Thyroid gland (tissue), 4 donors: ENCODE data around the gene CD300LG.

Experiments used
- POLR2A ChIP-seq, 2 donors: fragments of 450-650 bp; IDR thresholded peaks; one replicate each; pipeline ENCODE4 v1.6.1; 2017; ENCODE audit warnings: antibody characterized with exemption in 2 of 2, mild to moderate bottlenecking in 2 of 2, moderate library complexity in 1 of 2
- TF ChIP-seq, protein P1 (sequence below), 6 experiments: fragments of 200-600 bp in 3 of 6; fragments of 450-650 bp in 3 of 6; sonication (generic) in 3 of 6; IDR thresholded peaks; one replicate each; pipeline ENCODE4 v1.5.1; 2016 to 2019; ENCODE audit warnings: antibody characterized with exemption in 6 of 6, mild to moderate bottlenecking in 2 of 6, inconsistent platforms in 1 of 6, moderate library complexity in 1 of 6

DNA sequence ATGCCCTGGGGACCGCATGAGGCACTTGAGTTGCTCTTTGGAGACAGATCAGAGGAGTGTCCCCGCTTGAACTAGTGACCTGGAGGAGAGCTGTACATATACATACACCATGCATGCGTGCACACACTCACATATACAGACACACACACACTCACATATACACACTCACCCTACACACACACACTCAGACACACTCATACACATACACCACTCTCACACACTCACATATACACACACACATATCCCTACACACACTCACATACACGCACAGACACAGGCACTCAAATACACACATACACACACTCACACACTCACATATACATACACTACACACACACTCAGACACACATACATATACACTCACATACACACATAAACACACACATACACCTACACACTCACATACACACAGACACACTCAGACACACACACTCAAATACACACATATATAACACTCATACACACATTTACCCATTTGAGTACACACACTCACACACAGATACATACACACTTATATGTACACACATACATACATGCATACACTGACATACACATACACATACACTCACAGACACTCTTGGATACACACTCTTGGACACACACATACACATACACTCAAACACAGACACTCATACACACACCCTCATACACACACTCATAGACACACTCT lies 65.8 kb downstream of the CD300LG start:
- no peak for TF ChIP-seq POLR2A (IDR thresholded peaks at IDR 0.05)
- TF ChIP-seq, protein P1, sequence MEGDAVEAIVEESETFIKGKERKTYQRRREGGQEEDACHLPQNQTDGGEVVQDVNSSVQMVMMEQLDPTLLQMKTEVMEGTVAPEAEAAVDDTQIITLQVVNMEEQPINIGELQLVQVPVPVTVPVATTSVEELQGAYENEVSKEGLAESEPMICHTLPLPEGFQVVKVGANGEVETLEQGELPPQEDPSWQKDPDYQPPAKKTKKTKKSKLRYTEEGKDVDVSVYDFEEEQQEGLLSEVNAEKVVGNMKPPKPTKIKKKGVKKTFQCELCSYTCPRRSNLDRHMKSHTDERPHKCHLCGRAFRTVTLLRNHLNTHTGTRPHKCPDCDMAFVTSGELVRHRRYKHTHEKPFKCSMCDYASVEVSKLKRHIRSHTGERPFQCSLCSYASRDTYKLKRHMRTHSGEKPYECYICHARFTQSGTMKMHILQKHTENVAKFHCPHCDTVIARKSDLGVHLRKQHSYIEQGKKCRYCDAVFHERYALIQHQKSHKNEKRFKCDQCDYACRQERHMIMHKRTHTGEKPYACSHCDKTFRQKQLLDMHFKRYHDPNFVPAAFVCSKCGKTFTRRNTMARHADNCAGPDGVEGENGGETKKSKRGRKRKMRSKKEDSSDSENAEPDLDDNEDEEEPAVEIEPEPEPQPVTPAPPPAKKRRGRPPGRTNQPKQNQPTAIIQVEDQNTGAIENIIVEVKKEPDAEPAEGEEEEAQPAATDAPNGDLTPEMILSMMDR (IDR thresholded peaks at IDR 0.05): no peak
